MCF 10A (cell line): ENCODE measurements around the gene EOGT. TPM values are rescaled to one million over a fixed set of nuclear protein-coding genes. Genes with fewer than 3 reads are reported as not detected.

Experiments used
- BruUV-seq: library from RNA; stranded (reverse); fragments of 400-500 nt; replicated peaks from 2 replicates; lab custom pipeline; 2021; lab: Mats Ljungman, UMichigan
- CTCF ChIA-PET: fragments of 300-600 bp; sonication (Branson Sonifier 250); formaldehyde crosslinking; extraction: SDS; loops from one replicate; lab custom pipeline; 2021; ENCODE audit warnings: antibody characterized with exemption, inconsistent platforms; lab: Yijun Ruan, JAX
- POLR2A ChIA-PET: fragments of 300-600, 350-650 bp; sonication (Branson Sonifier 250); formaldehyde crosslinking; extraction: SDS; loops from one replicate; lab custom pipeline; 2020; ENCODE audit warnings: antibody characterized with exemption, inconsistent platforms; lab: Yijun Ruan, JAX
- DNase-seq: peaks from one replicate; pipeline ENCODE4 v3.0.0-alpha.2; 2018; ENCODE audit not compliant: unreplicated experiment
- H3K27ac Mint-ChIP-seq: one replicate; pipeline ENCODE4 v1.8.0; 2022; ENCODE audit warnings: mild to moderate bottlenecking, low read depth, mixed read lengths; ENCODE audit not compliant: unreplicated experiment
- H3K27me3 Mint-ChIP-seq: one replicate; pipeline ENCODE4 v1.8.0; 2022; ENCODE audit warnings: mixed read lengths; ENCODE audit not compliant: insufficient read depth, unreplicated experiment
- H3K36me3 Mint-ChIP-seq: one replicate; pipeline ENCODE4 v1.8.0; 2022; ENCODE audit warnings: mild to moderate bottlenecking, moderate library complexity, mixed read lengths; ENCODE audit not compliant: insufficient read depth, unreplicated experiment
- H3K4me1 Mint-ChIP-seq: one replicate; pipeline ENCODE4 v1.8.0; 2022; ENCODE audit warnings: mixed read lengths; ENCODE audit not compliant: insufficient read depth, unreplicated experiment
- H3K4me3 Mint-ChIP-seq: one replicate; pipeline ENCODE4 v1.8.0; 2022; ENCODE audit warnings: mild to moderate bottlenecking, moderate library complexity, mixed read lengths; ENCODE audit not compliant: unreplicated experiment
- H3K9me3 Mint-ChIP-seq: one replicate; pipeline ENCODE4 v1.8.0; 2022; ENCODE audit warnings: mixed read lengths; ENCODE audit not compliant: unreplicated experiment
- CTCF ChIP-seq: fragments of 200-600 bp; IDR thresholded peaks from one replicate; pipeline ENCODE4 v1.8.0; 2022; ENCODE audit warnings: antibody characterized with exemption, mild to moderate bottlenecking; ENCODE audit not compliant: unreplicated experiment
- intact Hi-C: fragments of 100-400 bp; cut with micrococcal nuclease; formaldehyde crosslinking; loops from 2 replicates; pipeline ENCODE4 v1.14.1; 2022
- total RNA-seq: library from RNA; stranded (reverse); gene quantifications from 2 replicates; pipeline ENCODE4 v1.2.3, GENCODE V29; 2022

EOGT gene
- total RNA-seq, 1 experiment from 2014 or later: 40.9 TPM

DNA sequence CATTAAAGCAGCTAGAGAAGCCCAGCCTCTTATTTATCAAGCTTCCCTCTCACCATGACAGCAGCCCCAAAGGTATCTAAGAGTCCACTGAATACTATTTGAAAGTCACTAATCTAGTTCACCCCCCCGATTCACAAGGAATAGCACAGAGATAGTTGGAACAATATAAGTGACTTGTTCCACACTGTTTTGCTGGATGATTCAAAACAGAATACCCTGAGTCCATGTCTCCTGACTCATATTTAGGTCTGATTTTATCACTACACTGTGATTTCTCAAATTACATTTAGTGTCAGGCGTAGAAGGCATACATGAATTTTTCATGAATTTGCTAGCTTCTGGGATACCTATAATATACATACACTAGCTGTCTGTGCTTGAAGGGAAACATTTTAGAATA lies 18.7 kb upstream of the EOGT start:
- Mint-ChIP-seq H3K4me3 (no peak overlapping the region), H3K27ac (no peak overlapping the region), H3K36me3 (peaks cover 93% of the 10 kb centered on the region), H3K27me3 (no peaks in the 10 kb centered on the region), H3K9me3 (no peaks in the 10 kb centered on the region), H3K4me1 (no peaks in the 10 kb centered on the region)
- TF ChIP-seq CTCF: no peak
- DNase-seq: no peak
- CTCF ChIA-PET: interaction anchor here (0.7 to 1.3 kb wide), 5 partner anchors 9 to 42 kb away, joined by 3 to 5 read pairs (median 3); no protein-coding TSS in a partner anchor
- POLR2A ChIA-PET: interaction anchor here (0.6 to 1.0 kb wide), 3 partner anchors 19 to 650 kb away, joined by 3 read pairs; partner anchors contain the start of gene EOGT
- intact Hi-C loops: no loop called here
- no TSS peak for BruUV-seq

DNA sequence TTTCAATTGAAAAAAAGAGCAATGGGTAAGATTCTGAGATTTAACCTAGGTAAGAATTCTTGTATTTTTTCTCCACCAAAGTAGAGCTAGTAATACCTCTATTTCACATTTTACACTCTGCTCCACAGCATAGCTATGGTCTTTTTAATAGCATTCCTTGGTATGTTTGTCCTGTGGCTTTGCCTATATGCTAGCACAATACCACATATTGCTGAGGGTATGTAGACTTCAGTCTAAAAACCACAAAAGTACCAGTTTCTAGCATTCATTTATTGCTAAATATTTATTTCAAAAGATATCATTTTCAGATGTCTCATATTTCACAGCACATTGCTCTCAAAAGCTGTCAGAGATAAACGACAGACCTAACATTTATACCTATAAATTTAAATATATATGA lies 18.2 kb upstream of the EOGT start:
- no peak for TF ChIP-seq CTCF
- Mint-ChIP-seq H3K4me3 (no peak overlapping the region), H3K9me3 (no peaks in the 10 kb centered on the region), H3K27ac (no peak overlapping the region), H3K27me3 (no peaks in the 10 kb centered on the region), H3K4me1 (no peaks in the 10 kb centered on the region), H3K36me3 (peaks cover 90% of the 10 kb centered on the region)
- BruUV-seq: no TSS peak
- DNase-seq: no peak
- intact Hi-C loops: no loop called here
- ChIA-PET CTCF (no interaction called here), POLR2A (interaction anchor here (0.6 to 1.0 kb wide), 3 partner anchors 18 to 650 kb away, joined by 3 read pairs; partner anchors contain the start of gene EOGT)

DNA sequence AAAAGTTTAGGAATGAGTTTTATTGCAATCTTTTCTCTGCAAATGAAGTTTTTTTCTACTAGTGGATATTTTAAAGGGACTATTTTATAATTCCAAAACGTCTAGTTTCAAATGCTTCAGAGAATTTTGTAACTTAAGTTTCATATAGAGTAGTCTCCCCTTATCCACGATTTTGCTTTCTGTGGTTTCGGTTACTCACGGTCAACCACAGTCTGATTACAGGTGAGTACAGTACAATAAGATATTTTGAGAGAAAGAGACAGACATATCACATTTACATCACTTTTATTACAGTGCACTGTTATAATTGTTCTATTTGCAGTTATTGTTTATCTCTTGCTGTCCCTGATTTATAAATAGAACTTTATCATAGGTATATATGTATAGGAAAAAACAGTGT lies 7.4 kb upstream of the EOGT start:
- no peak overlapping the region for H3K27ac Mint-ChIP-seq
- intact Hi-C loops: no loop called here
- no TSS peak for BruUV-seq
- no peak overlapping the region for H3K4me3 Mint-ChIP-seq
- no peak for DNase-seq
- no peaks in the 10 kb centered on the region for H3K9me3 Mint-ChIP-seq
- no peak for TF ChIP-seq CTCF
- CTCF ChIA-PET: interaction anchor here (0.6 to 1.7 kb wide), 7 partner anchors 8 to 286 kb away, joined by 3 to 12 read pairs (median 3); partner anchors contain the start of gene EOGT
- POLR2A ChIA-PET: no interaction called here
- peaks cover 5% of the 10 kb centered on the region for H3K4me1 Mint-ChIP-seq
- H3K27me3 Mint-ChIP-seq: no peaks in the 10 kb centered on the region
- peaks cover 52% of the 10 kb centered on the region for H3K36me3 Mint-ChIP-seq

DNA sequence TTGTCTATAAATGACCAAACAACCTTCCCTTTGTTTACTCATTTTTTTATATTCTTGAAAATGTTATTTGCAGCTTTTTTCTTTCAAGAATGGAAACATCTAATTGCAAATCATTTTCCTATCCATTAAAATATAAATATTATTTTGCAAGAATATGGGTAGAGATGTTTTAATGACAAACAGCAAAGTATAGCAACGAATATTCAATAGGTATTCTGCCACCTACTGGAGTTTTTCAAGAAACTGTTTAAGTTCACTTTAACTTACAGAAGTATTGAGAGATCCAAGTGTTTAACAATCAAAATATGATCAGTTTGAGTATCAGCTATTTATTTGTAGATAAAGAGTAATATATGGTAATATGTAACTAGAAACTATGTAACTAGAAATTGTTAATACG lies 6.9 kb upstream of the EOGT start:
- H3K27ac Mint-ChIP-seq: no peak overlapping the region
- DNase-seq: no peak
- ChIA-PET CTCF (interaction anchor here (0.9 to 1.7 kb wide), 5 partner anchors 9 to 34 kb away, joined by 3 to 5 read pairs (median 4); no protein-coding TSS in a partner anchor), POLR2A (no interaction called here)
- TF ChIP-seq CTCF: peak; percentile 30
- TSS peak; percentile 6 for BruUV-seq
- peaks cover 48% of the 10 kb centered on the region for H3K36me3 Mint-ChIP-seq
- H3K27me3 Mint-ChIP-seq: no peaks in the 10 kb centered on the region
- no peak overlapping the region for H3K4me3 Mint-ChIP-seq
- peaks cover 7% of the 10 kb centered on the region for H3K4me1 Mint-ChIP-seq
- intact Hi-C loops: no loop called here
- H3K9me3 Mint-ChIP-seq: no peaks in the 10 kb centered on the region
